Smooth muscle cell (in vitro differentiated cells): ENCODE measurements around the gene NEAT1. TPM values are rescaled to one million over a fixed set of nuclear protein-coding genes. Genes with fewer than 3 reads are reported as not detected.

ENCODE experiments used
- DNase-seq: peaks from one replicate; lab custom pipeline; 2025; ENCODE audit not compliant: unreplicated experiment; lab: John Stamatoyannopoulos, UW
- H2AFZ ChIP-seq: fragments of 200-600 bp; sonication (generic); 2 replicates; pipeline ENCODE4 v1.6.0; 2016; ENCODE audit warnings: antibody characterized with exemption, low read depth, mild to moderate bottlenecking
- H3F3A ChIP-seq: fragments of 200-600 bp; sonication (generic); 2 replicates; pipeline ENCODE4 v1.6.0; 2017; ENCODE audit warnings: antibody characterized with exemption, low read depth
- H3K27ac ChIP-seq: fragments of 200-600 bp; sonication (generic); 2 replicates; pipeline ENCODE4 v1.5.1; 2016; ENCODE audit warnings: low read depth, mild to moderate bottlenecking
- H3K27me3 ChIP-seq: fragments of 200-600 bp; sonication (generic); 2 replicates; pipeline ENCODE4 v1.6.1; 2016; ENCODE audit warnings: low read depth, mild to moderate bottlenecking
- H3K36me3 ChIP-seq: fragments of 200-600 bp; sonication (generic); 2 replicates; pipeline ENCODE4 v1.5.1; 2016; ENCODE audit warnings: low read depth
- H3K4me1 ChIP-seq: fragments of 200-600 bp; sonication (generic); 2 replicates; pipeline ENCODE4 v1.5.1; 2016; ENCODE audit warnings: low read depth
- H3K4me2 ChIP-seq: fragments of 200-600 bp; sonication (generic); 2 replicates; pipeline ENCODE4 v1.6.0; 2016; ENCODE audit warnings: mild to moderate bottlenecking
- H3K4me3 ChIP-seq: fragments of 200-600 bp; sonication (generic); 2 replicates; pipeline ENCODE4 v1.5.1; 2016; ENCODE audit warnings: mild to moderate bottlenecking
- H3K79me2 ChIP-seq: fragments of 200-600 bp; sonication (generic); 2 replicates; pipeline ENCODE4 v1.6.0; 2016; ENCODE audit warnings: low read depth, mild to moderate bottlenecking
- H3K9ac ChIP-seq: fragments of 200-600 bp; sonication (generic); 2 replicates; pipeline ENCODE4 v1.6.0; 2016; ENCODE audit warnings: low read depth
- H3K9me3 ChIP-seq: fragments of 200-600 bp; sonication (generic); replicated peaks from 2 replicates; pipeline ENCODE4 v1.5.1; 2016; ENCODE audit warnings: low read depth
- H4K20me1 ChIP-seq: fragments of 200-600 bp; sonication (generic); 2 replicates; pipeline ENCODE4 v1.6.0; 2016; ENCODE audit warnings: low read depth
- WGBS: methylation state at CpG from one replicate; pipeline ENCODE4 v1.1.7; 2016; ENCODE audit warnings: low lambda C conversion rate; 5-methylcytosine and 5-hydroxymethylcytosine counted together
- polyA plus RNA-seq: library from polyadenylated mRNA; unstranded; fragments of >200 nt; fragmentation: Nextera tagmentation; extraction: Ambion mirVana; gene quantifications from 2 replicates; pipeline ENCODE4 v1.2.1, GENCODE V29; 2016
- total RNA-seq: library from RNA; depleted of rRNA; stranded (reverse); fragments of >200 nt; gene quantifications from 2 replicates; pipeline ENCODE4 v1.2.3, GENCODE V29; 2014
- TF ChIP-seq, protein P1 (sequence below): fragments of 200-600 bp; sonication (generic); IDR thresholded peaks from 2 replicates; pipeline ENCODE4 v1.5.1; 2017; ENCODE audit warnings: borderline replicate concordance, mild to moderate bottlenecking, antibody characterized with exemption; ENCODE audit not compliant: insufficient read depth, poor library complexity, severe bottlenecking

Gene NEAT1
- total and polyA plus RNA-seq, 2 experiments from 2014 or later: 14.9 to 155 TPM

GRCh38 chr11:65399845-65400244 is 22.8 kb upstream of the NEAT1 start:
- Histone ChIP-seq H4K20me1 (peaks cover 40% of the 10 kb centered on the region), H3K79me2 (no peaks in the 10 kb centered on the region), H2AFZ (no peak overlapping the region), H3K4me1 (no peaks in the 10 kb centered on the region), H3K9ac (no peak overlapping the region), H3F3A (no peaks in the 10 kb centered on the region), H3K9me3 (no peaks in the 10 kb centered on the region), H3K27me3 (no peaks in the 10 kb centered on the region), H3K4me2 (no peak overlapping the region), H3K4me3 (no peak overlapping the region), H3K27ac (no peak overlapping the region), H3K36me3 (peaks cover under 1% of the 10 kb centered on the region)
- TF ChIP-seq, protein P1, sequence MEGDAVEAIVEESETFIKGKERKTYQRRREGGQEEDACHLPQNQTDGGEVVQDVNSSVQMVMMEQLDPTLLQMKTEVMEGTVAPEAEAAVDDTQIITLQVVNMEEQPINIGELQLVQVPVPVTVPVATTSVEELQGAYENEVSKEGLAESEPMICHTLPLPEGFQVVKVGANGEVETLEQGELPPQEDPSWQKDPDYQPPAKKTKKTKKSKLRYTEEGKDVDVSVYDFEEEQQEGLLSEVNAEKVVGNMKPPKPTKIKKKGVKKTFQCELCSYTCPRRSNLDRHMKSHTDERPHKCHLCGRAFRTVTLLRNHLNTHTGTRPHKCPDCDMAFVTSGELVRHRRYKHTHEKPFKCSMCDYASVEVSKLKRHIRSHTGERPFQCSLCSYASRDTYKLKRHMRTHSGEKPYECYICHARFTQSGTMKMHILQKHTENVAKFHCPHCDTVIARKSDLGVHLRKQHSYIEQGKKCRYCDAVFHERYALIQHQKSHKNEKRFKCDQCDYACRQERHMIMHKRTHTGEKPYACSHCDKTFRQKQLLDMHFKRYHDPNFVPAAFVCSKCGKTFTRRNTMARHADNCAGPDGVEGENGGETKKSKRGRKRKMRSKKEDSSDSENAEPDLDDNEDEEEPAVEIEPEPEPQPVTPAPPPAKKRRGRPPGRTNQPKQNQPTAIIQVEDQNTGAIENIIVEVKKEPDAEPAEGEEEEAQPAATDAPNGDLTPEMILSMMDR: no peak
- DNase-seq: no peak
- WGBS: 97% methylated on average over 10 of the region's 10 CpGs

DNA sequence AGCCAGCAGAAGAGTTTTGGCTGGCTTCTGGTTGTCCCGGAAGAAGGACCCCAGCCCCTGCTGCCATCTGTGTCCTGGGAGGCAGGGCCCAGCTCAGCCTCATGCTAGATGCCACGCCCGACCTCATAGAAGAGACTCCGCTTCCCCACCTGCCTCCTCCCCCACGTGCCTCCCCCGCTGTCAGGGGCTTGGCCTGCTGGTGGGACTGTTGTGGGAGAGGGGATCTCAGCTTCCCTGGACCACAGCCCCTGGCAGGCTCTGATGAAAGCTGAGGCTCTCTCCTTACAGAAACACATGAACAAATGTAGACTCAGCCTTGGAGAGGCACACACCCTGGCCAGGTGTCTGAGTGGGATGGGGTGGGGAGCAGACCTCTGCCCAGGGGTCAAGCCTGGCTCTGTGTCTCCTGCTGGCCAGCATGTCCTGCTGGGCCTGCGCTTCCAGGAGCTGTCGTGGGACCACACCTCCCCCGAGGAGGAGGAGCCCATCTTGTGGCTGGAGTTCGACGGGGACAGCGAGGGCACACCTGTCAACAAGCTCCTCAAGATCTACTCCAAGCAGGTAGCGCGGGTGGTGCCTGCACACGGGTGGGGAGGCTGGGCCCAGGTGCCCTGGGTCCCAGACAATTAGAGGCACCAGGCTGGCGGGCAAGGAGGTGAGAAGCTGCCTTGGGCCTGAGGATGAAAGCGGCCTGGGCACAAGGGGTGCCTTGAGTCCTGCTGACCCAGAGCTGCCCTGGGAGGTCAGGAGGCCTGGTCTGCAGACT is 22.1 kb upstream of the NEAT1 start:
- Histone ChIP-seq H3K27ac (no peak overlapping the region), H3K79me2 (no peaks in the 10 kb centered on the region)

DNA sequence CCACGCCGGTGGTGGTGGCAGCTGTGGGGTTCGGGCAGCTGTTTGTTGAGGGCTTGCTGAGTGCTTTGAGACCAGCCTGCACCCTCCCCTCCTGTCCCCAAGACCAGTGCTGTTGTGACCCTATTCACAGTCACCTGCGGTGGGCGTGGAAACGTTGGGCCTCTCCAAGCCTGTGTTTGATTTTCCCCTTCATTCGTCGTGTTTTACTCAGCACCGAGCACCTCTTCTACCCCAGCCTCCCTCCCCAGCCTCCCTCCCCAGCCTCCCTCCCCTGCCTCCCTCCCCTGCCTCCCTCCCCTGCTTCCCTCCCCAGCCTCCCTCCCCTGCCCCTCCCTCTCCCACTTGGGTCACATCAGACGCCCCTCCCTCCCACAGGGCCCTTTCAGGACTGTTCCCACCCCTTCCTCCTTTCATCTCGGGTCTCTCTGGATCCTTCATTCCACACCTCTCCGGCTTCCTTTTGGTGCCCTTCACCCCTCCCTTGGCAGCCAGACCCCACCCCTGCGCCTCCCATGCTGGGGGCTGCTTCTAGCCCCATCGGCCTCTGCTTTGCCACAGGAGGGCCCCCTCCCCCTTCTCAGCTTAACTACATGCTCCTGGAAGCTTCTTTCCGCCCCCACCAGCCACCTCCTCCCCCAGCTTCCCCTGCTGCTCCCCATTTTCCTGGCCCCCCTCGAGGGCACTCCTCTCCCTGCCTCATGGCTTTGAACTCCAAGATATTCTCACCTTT is 21.4 kb upstream of the NEAT1 start:
- Histone ChIP-seq H3K27ac (no peak overlapping the region), H3K79me2 (no peaks in the 10 kb centered on the region), H4K20me1 (peaks cover 40% of the 10 kb centered on the region), H3K4me3 (no peak overlapping the region), H3K9ac (no peak overlapping the region), H2AFZ (no peak overlapping the region), H3K4me1 (no peaks in the 10 kb centered on the region), H3K27me3 (no peaks in the 10 kb centered on the region), H3K9me3 (no peaks in the 10 kb centered on the region), H3K36me3 (peaks cover 4% of the 10 kb centered on the region), H3F3A (no peaks in the 10 kb centered on the region), H3K4me2 (no peak overlapping the region)
- 85% methylated on average over 8 of the region's 16 CpGs for WGBS
- TF ChIP-seq, protein P1: no peak
- no peak for DNase-seq

More for the DNA sequence above, 22.1 kb upstream of the NEAT1 start:
- Histone ChIP-seq H3K4me2 (no peak overlapping the region), H3K4me1 (no peaks in the 10 kb centered on the region), H3K9ac (no peak overlapping the region), H3K36me3 (peaks cover 4% of the 10 kb centered on the region), H3K9me3 (no peaks in the 10 kb centered on the region), H2AFZ (no peak overlapping the region), H3F3A (no peaks in the 10 kb centered on the region), H3K4me3 (no peak overlapping the region), H4K20me1 (peaks cover 40% of the 10 kb centered on the region), H3K27me3 (no peaks in the 10 kb centered on the region)
- TF ChIP-seq, protein P1: no peak
- 93% methylated on average over 17 of the region's 17 CpGs for WGBS
- DNase-seq: no peak
